Activated naive CD4-positive, alpha-beta T cell treated with anti-CD3 and anti-CD28 coated beads for 36 hours (primary cell): ENCODE data around the gene CCDC51. TPM values are rescaled to one million over a fixed set of nuclear protein-coding genes. Genes with fewer than 3 reads are reported as not detected.

Source experiments
- total RNA-seq, 2 experiments: library from RNA; stranded (reverse); gene quantifications; one replicate each; pipeline ENCODE4 v1.2.3, GENCODE V29; 2021

Gene CCDC51
- total RNA-seq, 2 experiments from 2014 or later: 16.4 to 17.4 TPM

Other genes with a start within 250 kb of the CCDC51 start
- gene CAMP, start 216.6 kb downstream of the CCDC51 start, total RNA-seq: not detected
- 10 to 100 TPM; 15.8 to 16.3 TPM for gene ZNF589, start 199.0 kb downstream of the CCDC51 start, total RNA-seq
- 10 to 100 TPM; 17.7 to 24.4 TPM for gene NME6, start 138.8 kb downstream of the CCDC51 start, total RNA-seq
- gene SPINK8, start 106.5 kb downstream of the CCDC51 start, total RNA-seq: not detected
- gene FBXW12, start 67.9 kb downstream of the CCDC51 start, total RNA-seq: not detected
- gene PLXNB1, start 10.0 kb downstream of the CCDC51 start, total RNA-seq: 1 to 10 TPM; 1.5 to 2.0 TPM
- gene TMA7, start 138 bp upstream of the CCDC51 start, total RNA-seq: 100 to 1,000 TPM; 319 to 353 TPM
- gene ATRIP, start 6.6 kb upstream of the CCDC51 start, total RNA-seq: 10 to 100 TPM in 1 of 2 experiments, 1 to 10 TPM in 1; 8.9 to 10.0 TPM
- gene SHISA5, start 64.1 kb upstream of the CCDC51 start, total RNA-seq: 10 to 100 TPM; 85.7 to 90.3 TPM
- 1 to 10 TPM; 5.1 to 5.4 TPM for gene PFKFB4, start 116.7 kb upstream of the CCDC51 start, total RNA-seq
- gene UCN2, start 123.7 kb upstream of the CCDC51 start, total RNA-seq: not detected
- gene COL7A1, start 155.2 kb upstream of the CCDC51 start, total RNA-seq: 1 to 10 TPM in 1 of 2 experiments, under 1 TPM in 1; 0.84 to 1.0 TPM
- 100 to 1,000 TPM; 211 to 232 TPM for gene UQCRC1, start 169.5 kb upstream of the CCDC51 start, total RNA-seq
- gene TMEM89, start 181.7 kb upstream of the CCDC51 start, total RNA-seq: not detected
- 10 to 100 TPM; 24.3 to 24.7 TPM for gene SLC26A6, start 195.3 kb upstream of the CCDC51 start, total RNA-seq
- 1 to 10 TPM; 4.9 to 5.1 TPM for gene CELSR3, start 222.8 kb upstream of the CCDC51 start, total RNA-seq
- gene NCKIPSD, start 245.8 kb upstream of the CCDC51 start, total RNA-seq: 10 to 100 TPM; 27.3 to 28.7 TPM